ENCODE measurements around the gene CCN5. TPM values are rescaled to one million over a fixed set of nuclear protein-coding genes. Genes with fewer than 3 reads are reported as not detected.

The CCN5 gene
- total RNA-seq, 1 donor from 2014 or later: not detected

DNA sequence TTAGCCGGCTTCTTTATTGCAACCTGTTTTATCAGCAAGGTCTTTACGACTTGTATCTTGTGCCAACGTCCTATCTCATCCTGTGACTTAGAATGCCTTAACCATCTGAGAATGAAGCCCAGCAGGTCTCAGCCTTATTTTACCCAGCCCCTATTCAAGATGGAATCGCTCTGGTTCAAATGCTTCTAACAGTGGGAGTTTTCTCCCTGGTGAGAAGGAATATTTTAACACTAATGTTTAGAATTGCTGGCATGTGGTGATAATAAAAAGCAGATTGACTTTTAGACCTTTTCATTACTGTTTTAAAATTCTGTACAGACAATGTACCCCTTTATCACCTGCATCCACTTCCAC is 20.6 kb downstream of the CCN5 start:
- TF ChIP-seq CTCF (IDR thresholded peaks at IDR 0.05; ENCODE audit: partially characterized antibody, unreplicated experiment): no peak
- H3K27ac Mint-ChIP-seq (ENCODE audit: unreplicated experiment): peak overlapping the region; percentile 80
- H3K4me3 Mint-ChIP-seq (ENCODE audit: unreplicated experiment): peak overlapping the region; percentile 75
- no peaks in the 10 kb centered on the region for H3K36me3 Mint-ChIP-seq (ENCODE audit: unreplicated experiment)
- no peak for DNase-seq
- peaks cover 11% of the 10 kb centered on the region for H3K27me3 Mint-ChIP-seq (ENCODE audit: unreplicated experiment)
- peaks cover 28% of the 10 kb centered on the region for H3K4me1 Mint-ChIP-seq (ENCODE audit: low read depth, unreplicated experiment)
- H3K9me3 Mint-ChIP-seq (ENCODE audit: unreplicated experiment): peaks cover 7% of the 10 kb centered on the region

- DNase-seq: peak; percentile 49
- Mint-ChIP-seq H3K36me3 (ENCODE audit: unreplicated experiment) (no peaks in the 10 kb centered on the region), H3K27ac (ENCODE audit: unreplicated experiment) (peak overlapping the region; percentile 80), H3K4me3 (ENCODE audit: unreplicated experiment) (peak overlapping the region; percentile 75), H3K4me1 (ENCODE audit: low read depth, unreplicated experiment) (peaks cover 31% of the 10 kb centered on the region), H3K27me3 (ENCODE audit: unreplicated experiment) (peaks cover 11% of the 10 kb centered on the region), H3K9me3 (ENCODE audit: unreplicated experiment) (peaks cover 7% of the 10 kb centered on the region)
- no peak for TF ChIP-seq CTCF (IDR thresholded peaks at IDR 0.05; ENCODE audit: partially characterized antibody, unreplicated experiment)
Measured at GRCh38 chr20:44736170-44737021, 21.2 kb downstream of the CCN5 start.

DNA sequence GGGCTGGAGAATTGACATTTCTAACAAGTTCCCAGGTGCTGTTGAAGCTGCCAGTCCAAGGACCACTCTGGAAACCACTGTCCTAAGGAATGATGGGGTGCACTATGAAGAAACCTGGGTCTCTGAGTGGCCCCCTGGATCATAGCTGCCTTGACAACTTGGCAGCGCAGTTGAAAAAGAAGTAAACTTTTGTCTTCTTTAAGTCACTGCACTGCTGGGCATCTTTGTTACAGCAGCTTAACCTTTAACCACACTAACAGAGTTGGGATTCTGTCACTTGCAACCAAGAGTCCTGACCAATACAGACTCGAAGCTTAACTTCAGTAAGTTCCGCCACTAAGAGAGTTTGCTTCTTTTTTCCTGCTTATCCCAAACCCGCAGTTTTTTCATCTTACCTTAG is 21.9 kb downstream of the CCN5 start:
- peaks cover 11% of the 10 kb centered on the region for H3K27me3 Mint-ChIP-seq (ENCODE audit: unreplicated experiment)
- H3K4me3 Mint-ChIP-seq (ENCODE audit: unreplicated experiment): no peak overlapping the region
- H3K4me1 Mint-ChIP-seq (ENCODE audit: low read depth, unreplicated experiment): peaks cover 37% of the 10 kb centered on the region
- TF ChIP-seq CTCF (IDR thresholded peaks at IDR 0.05; ENCODE audit: partially characterized antibody, unreplicated experiment): no peak
- no peak for DNase-seq
- H3K27ac Mint-ChIP-seq (ENCODE audit: unreplicated experiment): no peak overlapping the region
- H3K36me3 Mint-ChIP-seq (ENCODE audit: unreplicated experiment): no peaks in the 10 kb centered on the region
- peaks cover 7% of the 10 kb centered on the region for H3K9me3 Mint-ChIP-seq (ENCODE audit: unreplicated experiment)

DNA sequence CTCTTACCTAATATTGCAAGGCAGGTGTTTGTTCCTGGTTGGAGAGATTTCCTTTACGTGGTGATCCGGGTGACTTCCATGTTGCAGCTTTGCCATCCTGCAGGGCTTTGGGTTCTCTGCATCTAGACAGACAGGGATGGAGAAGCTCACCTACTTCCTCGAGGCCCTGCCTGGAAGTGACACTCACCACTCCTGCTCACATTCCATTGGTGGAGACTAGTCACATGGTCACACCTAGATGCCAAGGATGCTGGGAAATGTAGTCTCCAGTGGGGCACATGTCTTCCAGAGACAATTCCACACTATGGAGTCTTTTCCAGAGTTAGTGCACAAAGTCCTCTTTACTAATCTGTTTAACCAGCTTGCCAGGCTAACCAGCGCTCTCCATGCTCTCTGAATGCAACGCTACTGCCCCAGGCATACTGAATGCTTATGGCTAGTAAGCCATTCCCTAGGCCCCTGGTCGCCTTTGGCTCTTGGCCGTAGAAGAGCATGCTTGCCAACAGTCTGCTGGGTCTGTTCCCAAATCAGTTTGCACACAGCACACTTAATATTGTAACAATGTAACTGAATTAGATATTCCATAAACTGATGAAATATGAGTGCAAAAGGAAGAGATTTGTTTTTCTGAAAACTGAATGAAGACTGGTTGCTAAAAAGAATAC is 23.8 kb downstream of the CCN5 start:
- no peak for TF ChIP-seq CTCF (IDR thresholded peaks at IDR 0.05; ENCODE audit: partially characterized antibody, unreplicated experiment)
- Mint-ChIP-seq H3K4me3 (ENCODE audit: unreplicated experiment) (peak overlapping the region; percentile 79), H3K36me3 (ENCODE audit: unreplicated experiment) (no peaks in the 10 kb centered on the region), H3K27me3 (ENCODE audit: unreplicated experiment) (peaks cover 13% of the 10 kb centered on the region), H3K4me1 (ENCODE audit: low read depth, unreplicated experiment) (peaks cover 47% of the 10 kb centered on the region), H3K27ac (ENCODE audit: unreplicated experiment) (peak overlapping the region; percentile 66), H3K9me3 (ENCODE audit: unreplicated experiment) (peaks cover 7% of the 10 kb centered on the region)
- peak; percentile 59 for DNase-seq

DNA sequence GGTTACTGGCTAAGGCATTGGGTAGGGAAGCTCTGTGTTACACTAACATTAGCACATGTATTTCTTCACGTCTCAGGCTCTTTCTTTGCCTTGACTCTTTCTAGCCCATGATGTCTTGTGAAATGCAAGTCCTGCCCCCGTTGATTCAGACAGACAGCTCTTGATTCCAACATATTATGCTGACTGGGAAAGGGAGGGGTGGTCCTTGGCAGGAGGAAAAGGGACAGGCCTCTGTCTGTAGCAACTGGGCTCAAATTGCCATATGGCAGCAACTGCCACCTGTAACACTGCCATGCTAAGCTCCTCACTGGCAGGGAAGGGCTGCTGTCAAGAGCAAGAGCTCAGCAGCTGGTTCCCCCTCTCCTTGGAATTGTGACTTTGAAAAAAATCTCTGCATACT is 24.8 kb downstream of the CCN5 start:
- no peak for TF ChIP-seq CTCF (IDR thresholded peaks at IDR 0.05; ENCODE audit: partially characterized antibody, unreplicated experiment)
- DNase-seq: no peak
- H3K36me3 Mint-ChIP-seq (ENCODE audit: unreplicated experiment): no peaks in the 10 kb centered on the region
- peaks cover 54% of the 10 kb centered on the region for H3K4me1 Mint-ChIP-seq (ENCODE audit: low read depth, unreplicated experiment)
- H3K9me3 Mint-ChIP-seq (ENCODE audit: unreplicated experiment): peaks cover 7% of the 10 kb centered on the region
- peak overlapping the region; percentile 44 for H3K27ac Mint-ChIP-seq (ENCODE audit: unreplicated experiment)
- peaks cover 9% of the 10 kb centered on the region for H3K27me3 Mint-ChIP-seq (ENCODE audit: unreplicated experiment)
- H3K4me3 Mint-ChIP-seq (ENCODE audit: unreplicated experiment): no peak overlapping the region

All from glutamatergic neuron (in vitro differentiated cells).